ENCODE results near the gene ANKEF1.

DNA sequence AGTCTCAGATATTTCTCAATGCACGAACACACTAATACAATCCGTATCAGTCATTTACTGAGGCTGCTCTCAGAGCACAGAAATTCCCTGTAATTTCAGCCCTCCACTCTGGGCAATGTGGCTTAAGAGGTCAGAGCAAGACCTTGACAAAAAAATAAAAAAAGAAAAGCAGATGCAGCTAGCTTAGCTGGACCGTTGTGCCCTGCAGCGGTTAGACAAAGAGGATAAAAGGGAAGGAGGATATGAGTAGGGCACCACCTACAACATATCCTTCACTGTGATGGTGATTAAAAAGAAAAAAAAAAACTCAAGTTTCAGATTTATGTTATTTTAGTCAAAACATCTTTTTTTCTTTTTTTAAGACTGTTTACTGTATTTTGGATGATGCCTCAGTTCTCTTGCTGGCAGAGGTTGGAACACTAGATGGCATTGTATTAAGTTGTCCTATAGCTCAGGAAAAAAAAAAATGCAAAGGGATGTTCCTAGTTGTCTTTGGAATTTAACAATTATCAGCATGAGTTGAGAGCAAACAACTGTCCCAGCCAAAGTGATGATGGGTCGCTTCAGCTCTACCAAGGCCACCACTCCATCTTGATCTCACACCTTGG lies 59.9 kb downstream of the ANKEF1 start:
- TF ChIP-seq CTCF (IDR thresholded peaks at IDR 0.05), result no peak
- no peak for TF ChIP-seq POLR2A (IDR thresholded peaks at IDR 0.05)
- TF ChIP-seq EP300 (IDR thresholded peaks at IDR 0.05), result no peak
